ENCODE measurements around the gene RNF182.
A peak's percentile ranks its signal among the peaks of the same experiment; 100 is the strongest.

Gene RNF182

GRCh38 chr6:13908955-13909381 lies 15.8 kb upstream of the RNF182 start:
- Mint-ChIP-seq H3K27ac (no peak overlapping the region), H3K4me1 (peaks cover 2% of the 10 kb centered on the region), H3K9me3 (no peaks in the 10 kb centered on the region), H3K27me3 (peaks cover 17% of the 10 kb centered on the region), H3K4me3 (no peak overlapping the region), H3K36me3 (no peaks in the 10 kb centered on the region)
- DNase-seq: peak; percentile 55
- CTCF ChIA-PET: interaction anchor here (0.6 to 2.1 kb wide), 24 partner anchors 10 to 1232 kb away, joined by 3 to 13 read pairs (median 4); partner anchors contain the start of gene RNF182

- Mint-ChIP-seq H3K9me3 (no peaks in the 10 kb centered on the region), H3K4me3 (no peak overlapping the region), H3K4me1 (peaks cover 2% of the 10 kb centered on the region), H3K36me3 (no peaks in the 10 kb centered on the region), H3K27me3 (peaks cover 13% of the 10 kb centered on the region), H3K27ac (no peak overlapping the region)
- CTCF ChIA-PET: interaction anchor here (1.1 to 1.5 kb wide), 3 partner anchors 136 to 156 kb away, joined by 3 to 5 read pairs (median 4); no protein-coding TSS in a partner anchor
- DNase-seq: no peak
These were observed 14.3 kb upstream of the RNF182 start for GRCh38 chr6:13910443-13910842.

- Mint-ChIP-seq H3K9me3 (no peaks in the 10 kb centered on the region), H3K27me3 (peaks cover 17% of the 10 kb centered on the region), H3K4me1 (peaks cover 2% of the 10 kb centered on the region), H3K4me3 (no peak overlapping the region), H3K36me3 (no peaks in the 10 kb centered on the region), H3K27ac (no peak overlapping the region)
- DNase-seq: no peak
- CTCF ChIA-PET: interaction anchor here (1.1 to 1.4 kb wide), 2 partner anchors 135 to 136 kb away, joined by 3 to 4 read pairs; no protein-coding TSS in a partner anchor
These were observed 13.4 kb upstream of the RNF182 start for GRCh38 chr6:13911337-13911736.

DNA sequence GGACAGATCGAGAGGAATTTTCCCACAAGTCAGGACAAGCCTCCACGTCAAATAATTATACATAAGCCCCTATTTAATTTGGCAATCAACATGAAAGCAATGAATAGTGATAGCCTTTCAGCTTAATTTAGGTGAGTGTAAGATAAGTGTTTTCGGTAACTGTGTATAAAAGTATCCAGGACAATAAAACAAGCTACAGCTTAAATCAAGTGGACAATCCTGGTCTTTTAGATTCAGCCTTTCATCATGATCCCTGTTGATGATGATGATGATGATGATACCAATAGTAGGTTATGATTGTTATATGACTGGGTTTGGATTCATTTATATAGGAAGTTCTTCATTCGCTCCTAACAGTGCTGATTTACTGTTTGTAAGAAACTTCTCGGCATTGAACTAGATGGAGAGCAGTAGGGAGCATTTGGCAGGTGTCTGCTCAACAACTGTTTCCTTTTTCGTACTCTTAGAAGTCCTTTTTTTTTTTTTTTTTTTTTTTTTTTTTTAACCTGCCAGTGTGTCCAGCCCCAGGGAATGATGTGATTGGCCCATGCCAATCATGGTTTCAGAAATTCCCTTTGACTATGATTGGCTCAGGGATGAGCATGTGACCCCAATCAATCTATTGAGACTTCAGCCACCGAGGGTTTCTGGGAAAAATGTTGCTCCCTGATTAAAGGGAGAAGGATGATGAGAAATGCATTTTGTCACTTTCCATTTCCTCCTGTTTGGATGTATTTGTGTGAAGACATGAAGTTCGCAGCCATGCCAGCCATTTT lies 11.3 kb upstream of the RNF182 start:
- Mint-ChIP-seq H3K36me3 (no peaks in the 10 kb centered on the region), H3K4me1 (peaks cover 2% of the 10 kb centered on the region), H3K9me3 (no peaks in the 10 kb centered on the region), H3K4me3 (no peak overlapping the region), H3K27ac (no peak overlapping the region), H3K27me3 (peaks cover 24% of the 10 kb centered on the region)
- CTCF ChIA-PET: interaction anchor here (1.1 kb wide), 1 partner anchor 154 kb away, joined by 5 read pairs; no protein-coding TSS in a partner anchor
- no peak for DNase-seq

GRCh38 chr6:13914351-13914750 lies 10.4 kb upstream of the RNF182 start:
- no peaks in the 10 kb centered on the region for H3K36me3 Mint-ChIP-seq
- peaks cover 22% of the 10 kb centered on the region for H3K27me3 Mint-ChIP-seq
- no peaks in the 10 kb centered on the region for H3K4me1 Mint-ChIP-seq
- H3K9me3 Mint-ChIP-seq: no peaks in the 10 kb centered on the region
- CTCF ChIA-PET: interaction anchor here (0.6 kb wide), 1 partner anchor 594 kb away, joined by 3 read pairs; no protein-coding TSS in a partner anchor
- no peak overlapping the region for H3K4me3 Mint-ChIP-seq
- DNase-seq: no peak
- no peak overlapping the region for H3K27ac Mint-ChIP-seq

- Mint-ChIP-seq H3K9me3 (no peaks in the 10 kb centered on the region), H3K4me3 (no peak overlapping the region), H3K4me1 (no peaks in the 10 kb centered on the region), H3K36me3 (no peaks in the 10 kb centered on the region), H3K27ac (no peak overlapping the region), H3K27me3 (peaks cover 18% of the 10 kb centered on the region)
- DNase-seq: no peak
- CTCF ChIA-PET: no interaction called here
These were observed 9.1 kb upstream of the RNF182 start for GRCh38 chr6:13915561-13916229.

GRCh38 chr6:13916230-13916944 lies 8.4 kb upstream of the RNF182 start:
- Mint-ChIP-seq H3K36me3 (no peaks in the 10 kb centered on the region), H3K4me3 (no peak overlapping the region), H3K9me3 (no peaks in the 10 kb centered on the region), H3K27ac (no peak overlapping the region), H3K27me3 (peaks cover 20% of the 10 kb centered on the region), H3K4me1 (no peaks in the 10 kb centered on the region)
- CTCF ChIA-PET: no interaction called here
- DNase-seq: no peak

DNA sequence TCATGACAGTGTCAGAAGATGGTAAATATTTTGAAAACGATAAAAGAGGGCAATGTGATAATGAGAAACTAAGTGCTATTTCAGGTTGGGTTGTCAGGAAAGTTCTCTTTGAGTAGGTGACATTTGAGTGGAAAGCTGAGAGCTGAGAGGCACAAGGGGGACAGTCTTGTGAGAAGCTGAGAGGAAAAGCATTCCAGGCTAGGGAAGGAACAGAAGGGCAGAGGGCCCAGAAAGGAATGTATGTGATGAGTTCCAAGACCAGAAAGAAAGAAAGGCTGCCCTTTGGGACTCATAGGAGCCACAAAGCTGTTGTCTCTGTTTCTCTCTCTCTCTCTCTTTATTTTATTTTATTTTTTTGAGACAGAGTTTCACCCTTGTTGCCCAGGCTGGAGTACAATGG lies 7.6 kb upstream of the RNF182 start:
- CTCF ChIA-PET: no interaction called here
- H3K9me3 Mint-ChIP-seq: no peaks in the 10 kb centered on the region
- H3K4me3 Mint-ChIP-seq: no peak overlapping the region
- peaks cover 24% of the 10 kb centered on the region for H3K27me3 Mint-ChIP-seq
- no peak for DNase-seq
- H3K36me3 Mint-ChIP-seq: no peaks in the 10 kb centered on the region
- H3K27ac Mint-ChIP-seq: no peak overlapping the region
- no peaks in the 10 kb centered on the region for H3K4me1 Mint-ChIP-seq

DNA sequence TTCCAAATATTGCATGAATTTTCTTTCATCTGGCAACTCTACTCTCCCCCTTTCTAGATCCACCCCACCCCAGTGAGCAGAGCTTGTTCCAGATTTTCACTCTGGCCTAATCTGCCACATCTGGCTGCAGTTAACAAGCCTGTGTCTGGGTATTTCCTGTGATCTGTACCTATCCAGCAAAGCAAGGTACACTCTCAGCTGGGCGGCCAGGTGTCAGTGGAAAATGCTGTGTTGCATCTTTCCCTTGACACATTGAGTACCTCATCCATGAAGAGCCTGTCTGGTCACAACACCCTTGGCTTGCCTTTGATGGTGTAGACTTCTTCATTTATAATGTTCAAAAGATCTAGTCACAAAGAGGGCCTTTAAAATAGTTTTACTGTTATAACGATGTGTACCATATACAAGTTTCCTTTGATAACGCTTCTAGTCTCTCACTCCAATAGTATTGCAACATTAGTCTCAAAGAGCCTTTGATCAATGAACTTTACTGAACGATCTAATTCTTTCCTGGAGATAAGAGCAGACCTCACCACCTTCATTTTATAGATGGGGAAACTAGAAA lies 6.0 kb upstream of the RNF182 start:
- CTCF ChIA-PET: interaction anchor here (1.4 kb wide), 1 partner anchor 10 kb away, joined by 4 read pairs; no protein-coding TSS in a partner anchor
- Mint-ChIP-seq H3K27ac (no peak overlapping the region), H3K9me3 (no peaks in the 10 kb centered on the region), H3K36me3 (no peaks in the 10 kb centered on the region), H3K27me3 (peaks cover 32% of the 10 kb centered on the region), H3K4me3 (no peak overlapping the region), H3K4me1 (no peaks in the 10 kb centered on the region)
- DNase-seq: no peak

GRCh38 chr6:13919861-13920260 lies 4.9 kb upstream of the RNF182 start:
- H3K36me3 Mint-ChIP-seq: no peaks in the 10 kb centered on the region
- no peak overlapping the region for H3K4me3 Mint-ChIP-seq
- no peaks in the 10 kb centered on the region for H3K9me3 Mint-ChIP-seq
- H3K27me3 Mint-ChIP-seq: peaks cover 43% of the 10 kb centered on the region
- CTCF ChIA-PET: interaction anchor here (1.4 kb wide), 1 partner anchor 11 kb away, joined by 4 read pairs; no protein-coding TSS in a partner anchor
- no peak for DNase-seq
- peaks cover 6% of the 10 kb centered on the region for H3K4me1 Mint-ChIP-seq
- no peak overlapping the region for H3K27ac Mint-ChIP-seq

GRCh38 chr6:13920552-13920951 lies 4.2 kb upstream of the RNF182 start:
- no peaks in the 10 kb centered on the region for H3K9me3 Mint-ChIP-seq
- H3K27ac Mint-ChIP-seq: no peak overlapping the region
- no peak for DNase-seq
- H3K4me1 Mint-ChIP-seq: peaks cover 11% of the 10 kb centered on the region
- no peaks in the 10 kb centered on the region for H3K36me3 Mint-ChIP-seq
- H3K4me3 Mint-ChIP-seq: no peak overlapping the region
- H3K27me3 Mint-ChIP-seq: peaks cover 48% of the 10 kb centered on the region
- CTCF ChIA-PET: no interaction called here

GRCh38 chr6:13922750-13923149 lies 2.0 kb upstream of the RNF182 start:
- no peaks in the 10 kb centered on the region for H3K9me3 Mint-ChIP-seq
- no peak for DNase-seq
- H3K27me3 Mint-ChIP-seq: peaks cover 52% of the 10 kb centered on the region
- CTCF ChIA-PET: interaction anchor here (1.1 to 1.2 kb wide), 2 partner anchors 14 to 144 kb away, joined by 3 to 5 read pairs; no protein-coding TSS in a partner anchor
- peaks cover 13% of the 10 kb centered on the region for H3K4me1 Mint-ChIP-seq
- H3K36me3 Mint-ChIP-seq: no peaks in the 10 kb centered on the region
- H3K4me3 Mint-ChIP-seq: no peak overlapping the region
- no peak overlapping the region for H3K27ac Mint-ChIP-seq

GRCh38 chr6:13923527-13924145 lies 1.1 kb upstream of the RNF182 start:
- Mint-ChIP-seq H3K27ac (no peak overlapping the region), H3K4me1 (peaks cover 13% of the 10 kb centered on the region), H3K9me3 (no peaks in the 10 kb centered on the region), H3K27me3 (peaks cover 50% of the 10 kb centered on the region), H3K36me3 (no peaks in the 10 kb centered on the region), H3K4me3 (no peak overlapping the region)
- DNase-seq: no peak
- CTCF ChIA-PET: interaction anchor here (2.0 kb wide), 1 partner anchor 15 kb away, joined by 7 read pairs; no protein-coding TSS in a partner anchor
